HUES64 (cell line): Measurements from ENCODE around the gene ERBB2.

Experiments used
- H3K27ac ChIP-seq: 2 replicates; pipeline ENCODE4 v1.7.0; 2013; ENCODE audit warnings: low read depth, low read length, inconsistent platforms
- H3K27me3 ChIP-seq: 2 replicates; pipeline ENCODE4 v1.6.1; 2013; ENCODE audit warnings: mild to moderate bottlenecking, low read length; ENCODE audit not compliant: insufficient read depth
- H3K36me3 ChIP-seq: 2 replicates; pipeline ENCODE4 v1.6.1; 2013; ENCODE audit warnings: mild to moderate bottlenecking, low read length; ENCODE audit not compliant: insufficient read depth
- H3K4me1 ChIP-seq: 2 replicates; pipeline ENCODE4 v1.6.1; 2013; ENCODE audit warnings: mild to moderate bottlenecking, low read length, moderate library complexity; ENCODE audit not compliant: insufficient read depth
- H3K4me3 ChIP-seq: 2 replicates; pipeline ENCODE4 v1.5.1; 2013; ENCODE audit warnings: mild to moderate bottlenecking, low read length, moderate library complexity
- H3K9ac ChIP-seq: 2 replicates; pipeline ENCODE4 v1.6.1; 2013; ENCODE audit warnings: mild to moderate bottlenecking, low read depth, low read length
- H3K9me3 ChIP-seq: 2 replicates; pipeline ENCODE4 v1.6.1; 2013; ENCODE audit warnings: low read depth, low read length; ENCODE audit not compliant: insufficient read depth
- WGBS: fragments of 150-250, 120-280 bp; methylation state at CpG from one replicate; pipeline ENCODE4 v1.1.7; 2013; ENCODE audit warnings: missing lambda C conversion rate; 5-methylcytosine and 5-hydroxymethylcytosine counted together

Gene ERBB2

DNA sequence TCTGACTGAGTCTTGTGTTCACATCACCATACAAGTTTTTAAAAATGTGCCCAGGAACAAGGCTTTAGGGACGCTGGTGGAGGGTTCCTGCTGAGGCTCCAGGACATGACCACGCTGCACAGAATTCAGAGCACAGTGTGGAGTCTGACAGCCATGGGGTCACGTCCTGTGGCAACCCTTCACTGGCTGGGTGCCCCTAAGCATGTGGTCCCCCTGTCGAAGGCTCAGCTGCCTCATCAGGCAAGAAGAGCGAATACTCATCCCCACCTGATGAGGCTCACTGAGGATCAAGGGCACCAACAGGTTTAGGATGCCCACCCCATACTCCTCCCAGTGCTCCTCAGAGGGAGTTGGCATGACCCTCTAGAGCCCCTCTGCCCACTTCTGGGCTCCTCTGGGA, 25.7 kb upstream of the ERBB2 start:
- WGBS: 90% methylated on average over 5 of the region's 5 CpGs
- Histone ChIP-seq H3K9me3 (no peaks in the 10 kb centered on the region), H3K9ac (no peak overlapping the region), H3K36me3 (peaks cover 7% of the 10 kb centered on the region; the same call in 1 of the 2 replicates), H3K4me1 (no peaks in the 10 kb centered on the region; the same call in 1 of the 2 replicates), H3K4me3 (no peak overlapping the region), H3K27me3 (peaks cover 7% of the 10 kb centered on the region), H3K27ac (no peak overlapping the region)

- H3K9me3 ChIP-seq: no peaks in the 10 kb centered on the region
- peaks cover under 1% of the 10 kb centered on the region; the same call in 1 of the 2 replicates for H3K27me3 ChIP-seq
- H3K9ac ChIP-seq: no peak overlapping the region
- no peak overlapping the region for H3K27ac ChIP-seq
- no peak overlapping the region for H3K4me3 ChIP-seq
- H3K4me1 ChIP-seq: no peaks in the 10 kb centered on the region; the same call in 1 of the 2 replicates
- whole genome bisulfite sequencing: 62% methylated on average over 11 of the region's 11 CpGs
- peaks cover 7% of the 10 kb centered on the region; the same call in 1 of the 2 replicates for H3K36me3 ChIP-seq
These were observed 25.0 kb upstream of the ERBB2 start for GRCh38 chr17:39674702-39675389.

DNA sequence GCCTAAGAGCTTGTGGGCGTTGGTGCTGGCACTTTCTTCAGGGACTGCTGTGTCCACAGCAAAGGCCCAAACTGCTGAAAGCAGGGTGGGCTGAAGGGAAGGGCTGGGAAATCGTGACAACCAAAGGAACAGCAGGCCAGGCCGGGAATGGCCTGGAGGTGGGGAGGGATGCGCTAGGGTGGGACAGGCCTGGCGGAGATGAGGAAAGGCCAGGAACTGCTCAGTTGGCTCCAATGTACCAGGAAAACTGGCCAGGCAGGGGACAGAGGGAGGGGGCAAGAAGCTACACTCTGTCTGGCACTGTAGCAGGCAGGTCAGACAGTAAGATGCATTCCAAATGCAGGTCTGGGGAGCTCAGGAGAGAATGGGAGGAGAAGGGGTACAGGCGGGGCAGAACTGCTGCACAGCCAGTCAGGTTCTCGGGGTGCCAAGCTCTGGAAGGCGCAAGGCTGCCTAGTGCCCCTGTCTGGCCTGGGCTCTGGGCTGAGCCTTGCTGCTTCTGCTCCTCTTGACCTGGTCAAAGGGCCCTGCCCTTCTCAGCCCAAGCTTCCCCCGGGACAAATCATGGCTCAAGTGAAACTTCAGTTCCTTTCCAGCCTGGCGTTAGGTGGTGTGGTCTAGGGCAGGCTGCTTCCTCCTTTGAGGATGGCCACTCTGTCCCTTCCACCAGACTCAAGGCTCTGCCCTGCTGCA, 24.3 kb upstream of the ERBB2 start:
- no peaks in the 10 kb centered on the region; the same call in 1 of the 2 replicates for H3K4me1 ChIP-seq
- WGBS: 86% methylated on average over 10 of the region's 10 CpGs
- H3K27me3 ChIP-seq: no peaks in the 10 kb centered on the region
- no peaks in the 10 kb centered on the region for H3K9me3 ChIP-seq
- H3K9ac ChIP-seq: no peak overlapping the region
- H3K27ac ChIP-seq: no peak overlapping the region
- no peak overlapping the region for H3K4me3 ChIP-seq
- H3K36me3 ChIP-seq: peaks cover 7% of the 10 kb centered on the region

- Histone ChIP-seq H3K27ac (no peak overlapping the region), H3K9me3 (no peaks in the 10 kb centered on the region), H3K36me3 (peaks cover 14% of the 10 kb centered on the region), H3K4me1 (no peaks in the 10 kb centered on the region; the same call in 1 of the 2 replicates), H3K27me3 (no peaks in the 10 kb centered on the region), H3K9ac (no peak overlapping the region), H3K4me3 (no peak overlapping the region)
- WGBS: 88% methylated on average over 7 of the region's 7 CpGs
These were observed 23.6 kb upstream of the ERBB2 start for GRCh38 chr17:39676198-39676819.

- Histone ChIP-seq H3K27me3 (no peaks in the 10 kb centered on the region), H3K4me1 (no peaks in the 10 kb centered on the region; the same call in 1 of the 2 replicates), H3K36me3 (peaks cover 15% of the 10 kb centered on the region), H3K9ac (no peak overlapping the region), H3K4me3 (no peak overlapping the region), H3K27ac (no peak overlapping the region), H3K9me3 (no peaks in the 10 kb centered on the region)
- 91% methylated on average over 6 of the region's 8 CpGs for WGBS
These were observed 22.8 kb upstream of the ERBB2 start for GRCh38 chr17:39677072-39677471.

- 92% methylated on average over 13 of the region's 13 CpGs for WGBS
- no peak overlapping the region for H3K9ac ChIP-seq
- no peaks in the 10 kb centered on the region for H3K9me3 ChIP-seq
- H3K27me3 ChIP-seq: no peaks in the 10 kb centered on the region
- no peak overlapping the region for H3K27ac ChIP-seq
- H3K36me3 ChIP-seq: peaks cover 15% of the 10 kb centered on the region
- H3K4me3 ChIP-seq: no peak overlapping the region
- no peaks in the 10 kb centered on the region; the same call in 1 of the 2 replicates for H3K4me1 ChIP-seq
These were observed 22.1 kb upstream of the ERBB2 start for GRCh38 chr17:39677542-39678339.

- Histone ChIP-seq H3K27ac (no peak overlapping the region), H3K9me3 (no peaks in the 10 kb centered on the region), H3K27me3 (no peaks in the 10 kb centered on the region), H3K9ac (no peak overlapping the region), H3K4me1 (no peaks in the 10 kb centered on the region; the same call in 1 of the 2 replicates), H3K36me3 (peaks cover 21% of the 10 kb centered on the region), H3K4me3 (no peak overlapping the region)
- 84% methylated on average over 13 of the region's 13 CpGs for WGBS
These were observed 21.3 kb upstream of the ERBB2 start for GRCh38 chr17:39678340-39679116.

DNA sequence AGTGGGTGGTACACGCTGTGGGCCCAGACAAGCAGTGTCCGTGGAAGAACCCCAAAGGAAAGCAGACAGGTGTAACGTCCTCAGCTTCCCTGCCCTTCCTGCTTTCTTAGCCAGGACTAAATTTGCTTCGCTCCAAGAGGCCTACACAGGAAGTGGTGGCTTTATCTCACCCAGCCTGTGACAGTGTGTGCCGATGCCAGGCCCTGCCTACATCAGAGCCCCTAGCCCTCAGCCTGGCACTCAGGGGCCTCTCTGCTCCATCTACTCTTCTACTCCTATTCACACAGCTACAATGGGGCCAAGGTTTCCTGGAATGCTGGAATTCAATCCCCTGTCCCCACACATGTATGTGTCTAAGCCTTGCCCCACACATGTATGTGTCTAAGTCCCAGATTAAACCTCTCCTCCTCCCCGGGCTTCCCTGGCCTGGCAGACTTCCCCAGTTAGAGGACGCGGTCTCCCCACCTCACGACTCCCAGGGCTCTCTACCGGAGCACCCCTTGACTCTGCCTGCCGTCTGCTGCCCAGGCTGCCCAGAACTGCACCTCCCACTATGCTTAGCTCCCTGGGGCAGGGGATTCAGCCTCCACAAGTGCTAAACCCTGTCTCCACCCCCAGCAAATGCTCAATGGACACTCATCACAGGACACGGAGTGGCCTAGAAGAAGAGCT, 20.2 kb upstream of the ERBB2 start:
- Histone ChIP-seq H3K27ac (no peak overlapping the region), H3K27me3 (no peaks in the 10 kb centered on the region), H3K9me3 (no peaks in the 10 kb centered on the region), H3K36me3 (peaks cover 28% of the 10 kb centered on the region), H3K4me3 (no peak overlapping the region), H3K4me1 (no peaks in the 10 kb centered on the region; the same call in 1 of the 2 replicates), H3K9ac (no peak overlapping the region)
- WGBS: 86% methylated on average over 12 of the region's 12 CpGs

DNA sequence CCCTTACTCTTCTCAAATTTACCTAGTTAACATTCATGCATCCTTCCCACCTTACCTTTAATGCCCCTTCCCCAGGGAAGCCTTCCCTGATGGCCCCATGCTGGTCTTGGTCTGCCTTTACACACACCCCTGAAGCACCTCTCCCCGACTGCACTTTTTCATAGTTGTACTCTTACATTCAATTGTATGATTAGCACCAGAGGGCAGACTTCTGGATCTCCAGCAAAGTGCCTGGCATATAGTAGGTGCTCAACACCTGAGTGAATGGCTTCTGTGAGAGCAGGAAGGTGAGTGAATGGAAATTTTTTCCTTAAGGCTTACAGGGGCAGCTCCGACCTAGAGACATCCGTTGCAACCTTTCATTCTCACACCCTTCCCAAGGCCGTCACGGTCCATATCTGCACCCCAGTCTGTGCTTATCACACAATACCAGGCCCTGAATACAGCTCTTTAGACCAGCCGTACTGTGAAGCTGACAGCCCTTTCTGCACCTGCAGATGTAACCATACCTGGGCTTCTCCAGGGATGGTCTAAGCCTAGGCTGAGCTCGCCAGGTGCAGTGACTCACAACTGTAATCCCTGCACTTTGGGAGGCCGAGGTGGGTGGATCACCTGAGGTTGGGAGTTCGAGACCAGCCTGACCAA, 16.4 kb upstream of the ERBB2 start:
- WGBS: 92% methylated on average over 9 of the region's 9 CpGs
- Histone ChIP-seq H3K27me3 (no peaks in the 10 kb centered on the region), H3K36me3 (peaks cover 20% of the 10 kb centered on the region; the same call in 1 of the 2 replicates), H3K4me1 (peaks cover 7% of the 10 kb centered on the region), H3K9ac (no peak overlapping the region), H3K4me3 (no peak overlapping the region), H3K27ac (no peak overlapping the region), H3K9me3 (no peaks in the 10 kb centered on the region)
